Nephron (organoid): ENCODE measurements around the gene SP1.
"Not testable (repeated sequence)": the region's sequence is repeated elsewhere in the genome, so short reads cannot be mapped to it uniquely, and the experiment has no call there.

ENCODE experiments used
- H3K27ac Mint-ChIP-seq, 3 experiments: 2 replicates each; pipeline ENCODE4 v1.8.0; 2020; ENCODE audit warnings: mixed read lengths in 3 of 3, mild to moderate bottlenecking in 2 of 3, moderate library complexity in 1 of 3
- H3K27me3 Mint-ChIP-seq: 2 replicates; pipeline ENCODE4 v1.8.0; 2021; ENCODE audit warnings: low read depth, mild to moderate bottlenecking, moderate library complexity, mixed read lengths
- H3K36me3 Mint-ChIP-seq: 2 replicates; pipeline ENCODE4 v1.8.0; 2020; ENCODE audit warnings: low read depth, mixed read lengths
- H3K4me1 Mint-ChIP-seq: 2 replicates; pipeline ENCODE4 v1.8.0; 2020; ENCODE audit warnings: mixed read lengths
- H3K4me3 Mint-ChIP-seq, 3 experiments: 2 replicates each; pipeline ENCODE4 v1.8.0; 2020; ENCODE audit warnings: mild to moderate bottlenecking in 3 of 3, mixed read lengths in 3 of 3, moderate library complexity in 2 of 3
- H3K9me3 Mint-ChIP-seq: 2 replicates; pipeline ENCODE4 v1.8.0; 2020; ENCODE audit warnings: mixed read lengths
- TF ChIP-seq, protein P1 (sequence below), 3 experiments: fragments of 200-600 bp; sonication (generic); IDR thresholded peaks; one replicate each; pipeline ENCODE4 v1.5.0; 2021; ENCODE audit warnings: antibody characterized with exemption in 3 of 3; ENCODE audit not compliant: unreplicated experiment in 3 of 3

The SP1 gene

DNA sequence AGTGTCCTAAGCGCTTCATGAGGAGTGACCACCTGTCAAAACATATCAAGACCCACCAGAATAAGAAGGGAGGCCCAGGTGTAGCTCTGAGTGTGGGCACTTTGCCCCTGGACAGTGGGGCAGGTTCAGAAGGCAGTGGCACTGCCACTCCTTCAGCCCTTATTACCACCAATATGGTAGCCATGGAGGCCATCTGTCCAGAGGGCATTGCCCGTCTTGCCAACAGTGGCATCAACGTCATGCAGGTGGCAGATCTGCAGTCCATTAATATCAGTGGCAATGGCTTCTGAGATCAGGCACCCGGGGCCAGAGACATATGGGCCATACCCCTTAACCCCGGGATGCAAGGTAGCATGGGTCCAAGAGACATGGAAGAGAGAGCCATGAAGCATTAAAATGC lies 31.0 kb downstream of the SP1 start:
- Mint-ChIP-seq H3K9me3 (no peaks in the 10 kb centered on the region), H3K27ac (peak overlapping the region in 2 of 3 experiments; percentile 25 to 68), H3K4me3 (no peak overlapping the region), H3K27me3 (no peaks in the 10 kb centered on the region), H3K4me1 (peaks cover 47% of the 10 kb centered on the region), H3K36me3 (peaks cover 53% of the 10 kb centered on the region)
- TF ChIP-seq, protein P1, sequence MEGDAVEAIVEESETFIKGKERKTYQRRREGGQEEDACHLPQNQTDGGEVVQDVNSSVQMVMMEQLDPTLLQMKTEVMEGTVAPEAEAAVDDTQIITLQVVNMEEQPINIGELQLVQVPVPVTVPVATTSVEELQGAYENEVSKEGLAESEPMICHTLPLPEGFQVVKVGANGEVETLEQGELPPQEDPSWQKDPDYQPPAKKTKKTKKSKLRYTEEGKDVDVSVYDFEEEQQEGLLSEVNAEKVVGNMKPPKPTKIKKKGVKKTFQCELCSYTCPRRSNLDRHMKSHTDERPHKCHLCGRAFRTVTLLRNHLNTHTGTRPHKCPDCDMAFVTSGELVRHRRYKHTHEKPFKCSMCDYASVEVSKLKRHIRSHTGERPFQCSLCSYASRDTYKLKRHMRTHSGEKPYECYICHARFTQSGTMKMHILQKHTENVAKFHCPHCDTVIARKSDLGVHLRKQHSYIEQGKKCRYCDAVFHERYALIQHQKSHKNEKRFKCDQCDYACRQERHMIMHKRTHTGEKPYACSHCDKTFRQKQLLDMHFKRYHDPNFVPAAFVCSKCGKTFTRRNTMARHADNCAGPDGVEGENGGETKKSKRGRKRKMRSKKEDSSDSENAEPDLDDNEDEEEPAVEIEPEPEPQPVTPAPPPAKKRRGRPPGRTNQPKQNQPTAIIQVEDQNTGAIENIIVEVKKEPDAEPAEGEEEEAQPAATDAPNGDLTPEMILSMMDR (IDR thresholded peaks at IDR 0.05; ENCODE audit: unreplicated experiment in 3 of 3), result no peak

DNA sequence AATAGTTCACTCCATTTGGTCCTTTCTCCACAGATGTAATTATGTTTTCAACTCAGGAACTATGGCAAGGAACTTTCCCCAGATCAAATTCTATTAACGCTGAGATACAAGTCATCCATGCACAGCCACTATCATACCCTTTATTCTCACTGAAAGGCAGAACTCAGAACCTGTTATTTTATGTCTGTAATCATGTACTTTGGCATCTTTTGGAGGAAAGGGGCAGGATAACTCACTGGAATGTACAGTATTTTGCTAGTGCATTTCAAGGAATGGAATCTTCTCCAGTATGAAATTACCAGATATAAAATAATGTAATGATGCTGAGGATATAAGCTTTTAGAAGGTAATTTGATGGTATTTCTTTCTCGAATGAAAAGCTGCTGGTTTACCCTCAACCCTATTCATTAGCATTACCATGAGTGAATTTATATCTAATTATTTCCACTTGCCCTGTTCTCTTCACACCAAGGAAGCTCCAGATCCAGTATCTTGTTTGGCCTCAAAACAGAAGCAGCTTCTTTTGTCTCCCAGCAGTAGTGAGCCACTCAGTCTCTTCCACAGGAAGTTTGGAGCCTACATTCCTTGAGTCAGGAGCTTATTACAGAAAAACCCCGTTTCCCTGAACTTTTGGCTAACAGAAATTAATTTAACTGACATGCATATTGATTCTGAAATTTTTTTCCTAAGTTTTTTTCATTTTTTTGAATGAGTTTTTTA lies 33.7 kb downstream of the SP1 start:
- H3K4me3 Mint-ChIP-seq, result no peak overlapping the region
- H3K36me3 Mint-ChIP-seq, result peaks cover 43% of the 10 kb centered on the region
- H3K27me3 Mint-ChIP-seq, result no peaks in the 10 kb centered on the region
- TF ChIP-seq, protein P1 (IDR thresholded peaks at IDR 0.05; ENCODE audit: unreplicated experiment in 3 of 3), result no peak
- H3K4me1 Mint-ChIP-seq, result peaks cover 54% of the 10 kb centered on the region
- H3K9me3 Mint-ChIP-seq, result no peaks in the 10 kb centered on the region
- H3K27ac Mint-ChIP-seq, result peak overlapping the region; percentile 45 to 97 (median 56)

DNA sequence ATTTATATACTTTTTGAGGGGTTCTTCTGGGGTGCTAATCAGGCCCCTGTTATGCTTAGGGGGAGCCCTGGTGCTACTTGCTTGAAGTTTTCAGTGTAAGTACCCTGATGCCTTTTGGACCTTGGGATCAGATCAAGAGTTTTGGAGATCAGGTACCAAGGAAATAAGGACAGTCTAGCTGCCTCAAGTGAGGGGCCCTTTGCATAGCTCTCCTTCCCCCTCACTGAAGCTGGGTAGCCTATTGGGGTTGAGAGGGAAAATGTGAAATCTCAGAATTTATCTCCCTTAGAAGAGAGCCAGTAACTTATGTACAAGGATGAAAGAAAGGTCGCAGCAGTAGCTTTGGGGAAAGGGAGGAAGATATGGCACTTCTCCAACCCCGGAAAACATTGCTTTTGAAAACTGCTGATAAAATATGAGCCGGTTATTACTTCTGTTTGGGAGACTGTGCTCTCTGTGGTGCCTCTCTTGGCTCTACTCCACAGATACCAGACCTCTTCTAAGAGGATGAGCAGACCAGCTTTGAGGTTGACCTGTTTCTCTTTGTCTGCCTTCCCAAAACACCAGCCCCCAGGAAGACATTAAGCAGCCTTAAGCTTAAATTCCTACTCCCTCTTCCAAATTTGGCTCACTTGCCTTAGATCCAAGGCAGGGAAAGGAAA lies 34.9 kb downstream of the SP1 start:
- TF ChIP-seq, protein P1 (IDR thresholded peaks at IDR 0.05; ENCODE audit: unreplicated experiment in 3 of 3), result no peak
- no peaks in the 10 kb centered on the region for H3K27me3 Mint-ChIP-seq
- H3K4me3 Mint-ChIP-seq, result peak overlapping the region; percentile 6 to 28 (median 14)
- peaks cover 34% of the 10 kb centered on the region for H3K36me3 Mint-ChIP-seq
- H3K9me3 Mint-ChIP-seq, result no peaks in the 10 kb centered on the region
- peak overlapping the region; percentile 94 to 97 (median 95) for H3K27ac Mint-ChIP-seq
- H3K4me1 Mint-ChIP-seq, result peaks cover 63% of the 10 kb centered on the region

DNA sequence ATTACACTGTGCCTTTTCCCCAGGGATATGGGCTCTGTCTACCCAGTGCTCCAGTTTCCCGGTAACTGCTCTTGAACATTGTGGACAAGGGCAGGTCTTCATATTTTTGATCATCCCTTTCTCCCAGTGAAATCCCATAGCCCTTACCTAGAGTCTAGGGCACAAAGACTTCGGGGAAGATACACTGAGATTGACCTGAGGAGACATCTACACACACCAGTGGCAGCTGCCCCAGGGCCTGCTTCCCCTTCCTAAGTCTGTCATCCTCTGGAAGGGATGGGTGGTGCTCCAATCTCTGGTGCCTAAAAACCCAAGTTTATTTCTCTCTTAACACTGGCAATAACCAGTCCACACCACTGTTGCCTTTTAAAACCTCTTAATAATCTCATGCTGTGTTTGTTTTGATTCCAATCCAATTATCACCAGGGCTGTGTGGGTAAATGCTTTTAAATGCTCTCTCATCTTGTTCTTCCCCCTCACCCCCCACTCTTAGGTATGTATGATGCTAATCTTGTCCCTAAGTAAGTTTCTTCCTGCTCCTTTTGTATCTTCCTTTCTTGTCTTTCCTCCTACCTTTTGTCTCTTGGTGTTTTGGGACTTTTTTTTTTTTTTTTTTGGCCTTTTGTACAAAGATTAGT lies 35.9 kb downstream of the SP1 start:
- Mint-ChIP-seq H3K4me3 (peak overlapping the region in 2 of 3 experiments; percentile 28 to 51), H3K36me3 (peaks cover 26% of the 10 kb centered on the region), H3K4me1 (peaks cover 67% of the 10 kb centered on the region), H3K27ac (peak overlapping the region; percentile 94 to 97 (median 95))
- not testable (repeated sequence) for H3K27me3 Mint-ChIP-seq, H3K9me3 Mint-ChIP-seq

DNA sequence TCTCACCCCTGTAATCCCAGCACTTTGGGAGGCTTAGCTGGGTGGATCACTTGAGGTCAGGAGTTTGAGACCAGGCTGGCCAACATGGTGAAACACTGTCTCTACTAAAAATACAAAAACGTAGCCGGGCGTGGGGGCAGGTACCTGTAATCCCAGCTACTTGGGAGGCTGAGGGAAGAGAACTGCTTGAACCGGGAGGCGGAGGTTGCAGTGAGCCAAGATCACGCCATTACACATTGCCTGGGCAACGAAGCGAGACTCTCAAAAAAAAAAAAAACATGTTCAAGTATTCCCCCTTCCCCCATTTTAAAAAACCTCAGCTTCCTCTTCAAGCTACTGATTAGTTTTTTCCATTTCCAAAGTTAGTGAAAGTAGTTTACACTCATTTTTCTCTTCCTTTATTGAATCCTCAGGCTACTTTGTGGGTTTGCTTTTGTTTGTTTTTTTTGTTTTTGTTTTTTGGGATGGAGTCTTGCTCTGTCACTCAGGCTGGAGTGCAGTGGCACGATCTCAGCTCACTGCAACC lies 37.4 kb downstream of the SP1 start:
- Mint-ChIP-seq H3K36me3 (peaks cover 11% of the 10 kb centered on the region), H3K4me1 (peaks cover 63% of the 10 kb centered on the region), H3K27ac (peak overlapping the region in 1 of 3 experiments; percentile 32)
- not testable (repeated sequence) for H3K27me3 Mint-ChIP-seq, H3K9me3 Mint-ChIP-seq, H3K4me3 Mint-ChIP-seq

DNA sequence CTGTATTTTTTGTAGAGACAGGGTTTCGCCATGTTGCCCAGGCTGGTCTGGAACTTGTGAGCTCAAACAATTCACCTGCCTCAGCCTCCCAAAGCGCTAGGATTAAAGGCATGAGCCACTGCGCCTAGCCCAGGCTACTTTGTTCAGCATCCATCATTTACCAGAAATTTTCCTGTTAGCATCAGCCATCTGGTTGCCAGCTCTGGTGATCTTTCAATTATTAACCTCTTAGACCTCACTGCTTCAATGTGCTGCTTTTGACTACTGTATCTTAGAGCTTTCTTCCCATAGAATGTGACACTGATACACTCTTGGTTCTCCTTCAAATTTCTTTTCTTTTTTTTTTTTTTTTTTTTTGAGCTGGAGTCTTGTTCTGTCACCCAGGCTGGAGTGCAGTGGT lies 38.2 kb downstream of the SP1 start:
- Mint-ChIP-seq H3K9me3 (no peaks in the 10 kb centered on the region), H3K27me3 (peaks cover 4% of the 10 kb centered on the region)
- TF ChIP-seq, protein P1 (IDR thresholded peaks at IDR 0.05; ENCODE audit: unreplicated experiment in 3 of 3), result no peak

More for the DNA sequence above, 38.2 kb downstream of the SP1 start:
- H3K4me3 Mint-ChIP-seq, result no peak overlapping the region
- peaks cover 4% of the 10 kb centered on the region for H3K36me3 Mint-ChIP-seq
- H3K4me1 Mint-ChIP-seq, result peaks cover 56% of the 10 kb centered on the region
- peak overlapping the region; percentile 17 to 79 (median 39) for H3K27ac Mint-ChIP-seq
